Measurements from ENCODE around the gene CMSS1. TPM values are rescaled to one million over a fixed set of nuclear protein-coding genes. Genes with fewer than 3 reads are reported as not detected.

The CMSS1 gene
- total RNA-seq, 1 experiment from 2014 or later, result 64.3 TPM

DNA sequence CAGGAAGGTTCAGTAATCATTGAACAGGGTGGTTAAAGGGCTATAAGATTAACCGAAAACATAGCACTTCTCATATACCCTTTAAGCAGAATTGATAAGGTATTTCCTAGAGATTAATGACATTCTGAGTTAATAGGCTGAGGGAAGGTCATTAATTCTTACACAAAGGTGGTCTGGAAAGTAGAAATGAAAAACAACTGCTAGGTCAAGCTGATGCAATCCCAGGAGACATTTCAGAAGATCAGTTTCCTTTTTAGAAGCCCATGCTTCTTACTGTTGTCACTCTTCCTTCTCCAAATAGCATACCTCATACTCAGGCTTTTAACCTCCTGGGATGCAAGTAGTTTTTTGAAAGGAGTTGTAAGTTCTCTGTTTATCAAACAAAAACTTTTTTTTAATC, 287.8 kb downstream of the CMSS1 start:
- no peak for DNase-seq (ENCODE audit: low read depth)

DNA sequence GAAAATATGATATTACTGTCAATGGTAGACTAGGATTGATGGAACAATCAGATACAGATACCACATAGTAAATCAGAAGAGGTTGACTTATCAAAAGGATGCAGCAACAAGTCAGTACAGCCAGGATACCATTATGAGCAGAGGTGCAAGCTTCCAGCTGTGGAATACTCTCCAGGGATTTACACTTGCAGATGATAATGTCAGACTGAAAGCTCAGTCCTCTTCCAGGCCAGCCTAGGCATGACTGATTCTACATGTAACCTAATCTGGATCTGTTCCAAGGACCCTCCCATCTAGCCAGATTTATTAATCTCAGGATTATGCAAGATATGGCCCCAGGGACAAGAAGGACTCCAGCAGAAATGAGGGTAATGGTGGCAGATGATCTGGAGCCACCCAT, 288.4 kb downstream of the CMSS1 start:
- DNase-seq (ENCODE audit: low read depth), result no peak

DNA sequence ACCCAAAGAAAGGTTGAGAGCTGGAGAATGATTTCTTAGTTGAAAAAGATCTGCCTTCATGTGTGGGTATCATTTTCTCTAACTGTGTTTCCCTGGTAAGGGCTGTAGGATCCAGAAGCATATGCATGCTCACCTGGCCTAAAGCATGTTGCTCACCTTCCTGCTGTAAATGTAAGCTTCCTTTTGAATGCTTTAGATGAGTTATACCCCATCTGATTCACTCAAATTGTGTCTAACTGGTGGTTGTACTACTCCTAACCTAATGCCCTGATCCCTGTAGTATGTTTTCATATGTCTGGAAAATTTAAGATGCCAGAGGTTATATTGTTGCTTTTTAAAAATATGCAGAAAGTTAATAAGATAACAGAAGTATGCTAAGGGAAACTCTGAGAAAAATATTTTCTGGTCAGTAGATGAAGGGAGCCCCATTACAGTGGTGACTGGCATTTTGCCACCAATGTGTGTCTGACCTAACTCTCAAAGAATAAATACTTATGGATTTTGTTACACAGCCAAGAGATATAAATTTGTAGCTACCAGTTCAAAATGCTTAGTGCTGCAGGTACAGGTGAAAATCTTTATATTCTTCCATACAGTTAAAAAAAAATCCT, 289.0 kb downstream of the CMSS1 start:
- DNase-seq (ENCODE audit: low read depth), result no peak

DNA sequence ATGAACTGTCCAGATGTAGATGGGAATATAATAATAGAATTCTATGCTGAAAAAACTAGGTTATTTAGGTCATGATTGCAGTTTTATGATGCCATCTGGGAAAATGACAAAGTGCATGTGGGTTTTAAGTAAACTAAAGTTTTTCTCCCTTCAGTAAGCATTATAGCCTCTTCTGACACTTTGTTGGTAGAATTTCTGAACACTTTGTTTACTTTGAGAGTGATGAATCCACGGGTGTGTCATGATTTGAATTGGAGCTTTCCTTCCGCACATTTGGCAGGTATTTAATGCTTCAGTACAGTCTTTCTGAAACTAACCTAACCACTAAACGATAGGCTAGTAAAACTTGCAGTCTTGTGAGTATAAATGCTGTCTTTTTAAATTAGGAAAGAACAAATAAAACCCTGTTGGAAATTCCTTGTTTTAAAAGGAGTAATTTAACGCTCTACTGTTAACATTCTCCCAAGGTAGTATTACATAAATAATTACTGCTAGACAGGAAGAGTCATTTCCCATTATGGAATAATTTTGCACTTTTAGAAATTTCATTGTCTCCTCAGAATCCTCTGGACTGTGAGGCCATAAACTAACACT, 289.7 kb downstream of the CMSS1 start:
- peak; percentile 39 for DNase-seq (ENCODE audit: low read depth)

DNA sequence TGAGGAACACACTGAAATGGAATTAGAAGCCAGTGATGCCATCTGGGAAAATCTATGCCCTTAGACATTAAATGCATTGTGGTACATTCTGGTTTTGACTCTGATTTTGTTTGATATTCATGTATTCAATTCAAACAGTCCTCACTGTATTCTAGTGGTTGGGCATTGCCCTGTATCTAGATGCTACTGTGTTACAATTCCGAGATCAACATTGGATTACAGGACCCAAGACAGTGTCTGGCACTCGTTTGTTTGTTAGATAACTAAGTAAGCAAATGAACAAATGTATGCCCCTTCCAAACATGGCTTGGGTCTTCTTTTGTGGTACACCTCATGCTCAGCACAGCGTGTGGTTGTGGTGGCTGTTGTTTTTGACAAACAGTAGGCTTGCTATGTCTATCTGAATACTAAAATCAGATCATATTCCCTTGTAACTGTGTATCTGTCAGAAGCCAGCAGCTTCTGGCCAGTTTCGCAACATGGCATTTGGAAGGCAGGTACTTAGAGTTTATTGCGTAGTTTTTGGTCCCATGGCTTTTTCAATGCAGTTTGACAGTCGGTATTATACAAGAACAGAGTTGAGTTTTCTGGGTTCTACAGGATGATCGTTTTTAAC, 290.9 kb downstream of the CMSS1 start:
- no peak for DNase-seq (ENCODE audit: low read depth)

DNA sequence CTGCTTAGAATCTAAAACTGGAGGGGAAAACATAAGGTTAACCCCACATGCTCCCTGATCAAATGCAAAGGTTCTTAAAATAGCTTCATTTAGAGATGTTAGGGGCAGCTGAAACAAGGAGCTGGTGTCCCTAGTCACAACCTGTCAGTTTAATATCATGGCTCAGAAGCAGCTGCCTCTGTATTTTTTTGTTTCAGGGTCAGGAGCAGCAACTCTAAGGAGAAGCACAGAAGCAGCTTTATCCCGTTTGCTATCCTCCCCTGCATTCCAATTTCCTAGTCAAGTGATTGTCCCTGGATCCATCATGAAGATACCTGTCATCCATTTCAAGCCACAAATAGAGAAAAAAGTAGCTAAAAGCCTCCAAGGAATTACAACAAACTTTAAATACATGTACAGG, 292.5 kb downstream of the CMSS1 start:
- DNase-seq (ENCODE audit: low read depth), result no peak

DNA sequence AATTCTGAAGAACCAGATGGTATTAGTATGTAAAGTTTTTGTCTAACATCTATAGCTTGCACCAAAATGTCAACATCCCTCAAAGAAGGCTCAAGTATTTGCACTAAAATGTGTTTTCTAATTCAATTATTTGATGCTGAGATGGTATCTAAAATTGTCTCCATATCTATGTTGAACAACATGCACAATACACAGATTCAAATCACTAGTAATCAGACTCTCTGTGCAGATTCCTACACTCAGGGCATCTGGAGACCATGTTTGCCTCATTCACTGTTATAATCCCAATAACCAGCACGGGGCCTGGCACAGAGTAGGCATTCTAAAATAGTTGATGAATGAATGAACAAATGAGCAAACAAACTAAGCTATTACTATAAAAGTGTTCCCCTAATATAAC, 294.1 kb downstream of the CMSS1 start:
- DNase-seq (ENCODE audit: low read depth), result no peak

DNA sequence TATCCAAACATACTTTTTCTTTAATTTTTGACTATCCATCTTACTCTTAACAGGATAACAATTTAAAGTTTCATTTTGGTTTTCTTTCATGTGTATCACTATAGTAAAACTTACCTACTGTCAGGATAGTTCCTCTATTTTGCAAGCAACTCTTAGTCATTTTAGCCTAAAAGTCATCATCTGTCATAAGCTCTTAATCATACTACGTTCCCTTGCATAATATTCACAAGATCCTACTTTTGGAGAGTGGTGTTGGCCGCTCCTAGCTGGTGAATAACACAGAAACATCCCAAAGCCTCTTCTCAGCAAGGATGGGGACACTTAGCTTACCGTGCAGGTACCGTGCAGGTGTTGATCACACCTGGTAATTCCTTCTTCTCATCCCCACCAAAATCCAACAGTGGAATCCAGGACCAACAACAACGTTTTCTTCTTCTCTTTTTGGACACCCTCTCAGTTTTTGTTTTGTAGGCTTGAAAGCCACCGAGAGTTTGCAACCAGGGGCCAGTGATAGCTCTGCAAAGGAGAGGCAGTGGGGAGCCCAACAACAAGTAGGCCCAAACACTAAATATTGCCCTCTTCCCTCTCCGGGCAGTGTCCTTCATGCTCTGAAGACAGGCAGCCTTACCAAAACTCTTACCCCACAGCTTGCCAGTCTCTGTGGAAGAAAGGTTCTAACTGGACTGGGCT, 296.2 kb downstream of the CMSS1 start:
- no peak for DNase-seq (ENCODE audit: low read depth)

DNA sequence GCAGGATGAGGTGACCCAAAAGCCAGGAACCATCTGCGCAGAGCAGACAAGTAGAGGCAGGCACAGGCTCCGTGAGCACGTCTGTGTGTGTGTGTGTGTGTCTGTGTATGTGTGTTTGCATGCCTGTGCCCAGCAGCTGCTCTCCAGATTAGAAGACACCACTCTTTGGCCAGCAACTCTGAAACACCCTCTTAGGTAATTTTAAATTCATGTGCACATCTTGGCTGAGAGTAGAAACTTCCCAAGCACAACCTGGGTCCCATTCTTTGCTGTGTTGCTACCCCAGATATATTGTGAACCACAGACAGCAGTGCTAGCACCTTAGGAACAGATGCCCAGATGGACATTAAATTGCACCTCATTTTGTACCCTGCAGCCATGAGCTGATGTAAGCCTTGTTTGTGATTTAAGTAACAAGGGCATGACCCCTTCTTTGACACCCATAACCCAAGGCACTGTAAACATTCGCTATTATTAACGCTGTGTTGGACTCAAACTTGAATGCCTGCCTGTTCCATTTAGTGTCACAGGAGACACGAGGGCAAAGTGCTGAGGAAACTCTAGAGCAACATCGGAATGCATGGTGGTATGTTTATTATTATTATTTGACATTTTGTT, 296.9 kb downstream of the CMSS1 start, which contains the start of gene FILIP1L:
FILIP1L (minus strand) TSS at position 89 of the 618 bp plus-strand sequence.
- DNase-seq (ENCODE audit: low read depth), result no peak

DNA sequence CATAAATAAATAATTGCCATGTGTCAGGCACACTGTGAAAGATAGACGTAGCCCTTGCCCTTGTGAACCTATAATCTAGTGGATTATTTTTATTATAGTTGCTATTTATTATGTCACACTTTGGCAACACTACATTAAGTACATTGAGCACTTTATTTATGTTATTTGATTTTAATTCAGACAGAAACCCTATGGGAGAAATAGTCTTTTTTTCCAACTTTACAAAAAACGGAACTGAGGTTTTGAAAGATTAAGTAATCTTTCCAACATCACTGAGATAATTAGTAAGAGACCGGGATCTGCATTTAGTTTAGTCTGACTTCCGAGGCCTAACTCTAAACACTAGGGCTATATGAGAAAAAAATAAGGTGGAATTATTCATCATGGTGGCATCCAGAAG, 299.4 kb downstream of the CMSS1 start:
- DNase-seq (ENCODE audit: low read depth), result no peak

DNA sequence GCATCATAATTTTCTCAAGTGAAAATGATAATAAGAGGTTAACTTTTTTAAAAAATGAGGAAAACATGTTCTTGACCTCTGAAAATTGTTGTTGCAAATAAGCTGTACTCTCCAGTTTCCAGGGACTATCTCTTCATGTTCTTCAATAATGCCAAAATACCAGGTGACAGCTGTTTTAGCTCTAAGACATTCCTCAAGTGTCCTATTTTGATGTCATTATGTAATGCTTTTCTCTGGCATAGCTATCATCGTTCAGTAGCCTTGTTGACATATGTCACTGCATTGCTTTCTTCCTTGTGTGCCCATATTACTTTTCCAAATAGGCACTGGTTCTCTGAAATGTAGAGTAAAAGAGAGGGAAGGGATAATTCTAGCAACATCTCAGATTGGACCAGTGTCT, 302.4 kb downstream of the CMSS1 start:
- no peak for DNase-seq (ENCODE audit: low read depth)

DNA sequence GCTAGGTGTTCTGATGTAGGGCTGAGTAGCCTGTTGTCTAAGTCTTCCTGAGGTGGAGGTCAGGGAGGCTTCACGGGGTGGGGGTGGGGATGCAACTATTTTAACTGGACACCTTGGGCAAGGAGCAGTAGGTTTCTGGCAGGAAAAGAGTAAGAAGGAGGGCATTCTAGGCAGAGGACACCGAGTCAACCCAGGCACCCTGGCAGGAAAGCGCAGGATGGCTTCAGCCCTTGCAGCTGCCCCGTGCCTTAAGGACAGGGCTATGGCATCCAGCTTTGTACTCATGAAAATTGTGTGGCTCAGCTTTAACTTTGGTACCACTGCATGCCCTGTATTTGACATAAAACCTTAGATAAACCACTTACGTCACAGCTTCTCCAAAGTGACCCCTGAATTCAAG, 303.0 kb downstream of the CMSS1 start:
- no peak for DNase-seq (ENCODE audit: low read depth)

DNA sequence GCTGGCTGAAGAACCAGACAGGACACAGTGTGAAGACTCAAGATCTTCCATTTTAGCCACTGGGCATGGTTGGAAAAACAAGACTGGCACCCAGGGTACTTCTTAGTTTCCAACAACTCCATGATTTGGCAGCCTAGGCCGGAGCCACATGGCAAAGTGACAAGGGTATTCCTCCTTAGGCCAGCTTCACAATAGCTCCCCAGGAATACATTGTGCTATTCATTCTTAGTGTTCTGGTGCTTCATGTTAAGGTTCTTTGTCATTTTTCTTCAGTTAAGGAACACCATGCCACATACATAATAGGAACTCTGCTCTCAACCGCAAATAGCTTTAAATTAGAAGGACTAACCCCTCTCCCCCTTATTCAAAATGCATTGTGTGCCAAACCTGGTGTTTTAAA, 304.7 kb downstream of the CMSS1 start:
- DNase-seq (ENCODE audit: low read depth), result no peak

DNA sequence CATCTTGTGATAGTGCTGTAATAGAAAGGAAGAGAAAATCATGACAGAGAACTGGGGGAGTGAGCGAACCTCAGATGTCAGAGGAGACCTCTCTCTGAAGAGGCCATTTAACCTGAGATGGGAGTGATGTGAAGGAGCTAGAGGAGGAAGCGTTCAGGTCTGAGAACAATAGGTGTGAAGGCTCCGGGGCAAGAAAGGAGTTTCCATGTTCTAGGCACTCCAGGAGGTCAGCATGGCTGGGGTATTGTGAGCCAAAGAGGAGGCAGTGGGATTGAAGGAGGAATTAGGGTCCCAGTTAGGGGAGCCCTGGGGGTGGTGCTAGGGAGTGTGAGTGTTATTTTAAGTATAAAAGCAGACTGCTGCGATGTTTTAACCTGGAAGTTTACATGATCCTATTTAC, 305.4 kb downstream of the CMSS1 start:
- DNase-seq (ENCODE audit: low read depth), result no peak

DNA sequence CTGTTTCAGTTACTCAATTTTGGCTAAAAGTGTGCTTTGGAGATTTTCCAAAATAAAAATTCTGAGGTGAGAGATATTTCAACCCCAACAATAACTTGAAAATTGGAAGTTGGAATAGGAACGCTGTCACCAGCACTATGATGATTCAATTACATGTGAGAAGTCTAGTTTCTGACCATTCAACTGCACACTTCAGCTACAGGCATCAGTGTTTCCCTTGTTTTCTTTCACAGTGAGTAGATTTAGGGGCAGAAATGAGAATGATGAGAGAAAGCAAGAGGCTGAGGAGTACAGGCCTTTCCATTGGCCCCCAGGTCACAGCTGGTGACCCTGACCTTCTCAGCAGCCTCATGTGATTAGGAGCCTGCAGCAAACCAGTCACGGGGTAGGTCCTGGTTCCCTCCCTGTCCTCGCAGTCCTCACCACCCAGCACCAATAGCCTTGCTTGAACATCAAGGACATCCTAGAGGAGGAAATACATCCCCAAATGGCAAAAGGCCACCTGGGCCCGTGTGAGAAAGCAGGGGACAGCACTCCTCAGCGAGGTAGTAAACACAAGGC, 306.6 kb downstream of the CMSS1 start:
- DNase-seq (ENCODE audit: low read depth), result no peak

DNA sequence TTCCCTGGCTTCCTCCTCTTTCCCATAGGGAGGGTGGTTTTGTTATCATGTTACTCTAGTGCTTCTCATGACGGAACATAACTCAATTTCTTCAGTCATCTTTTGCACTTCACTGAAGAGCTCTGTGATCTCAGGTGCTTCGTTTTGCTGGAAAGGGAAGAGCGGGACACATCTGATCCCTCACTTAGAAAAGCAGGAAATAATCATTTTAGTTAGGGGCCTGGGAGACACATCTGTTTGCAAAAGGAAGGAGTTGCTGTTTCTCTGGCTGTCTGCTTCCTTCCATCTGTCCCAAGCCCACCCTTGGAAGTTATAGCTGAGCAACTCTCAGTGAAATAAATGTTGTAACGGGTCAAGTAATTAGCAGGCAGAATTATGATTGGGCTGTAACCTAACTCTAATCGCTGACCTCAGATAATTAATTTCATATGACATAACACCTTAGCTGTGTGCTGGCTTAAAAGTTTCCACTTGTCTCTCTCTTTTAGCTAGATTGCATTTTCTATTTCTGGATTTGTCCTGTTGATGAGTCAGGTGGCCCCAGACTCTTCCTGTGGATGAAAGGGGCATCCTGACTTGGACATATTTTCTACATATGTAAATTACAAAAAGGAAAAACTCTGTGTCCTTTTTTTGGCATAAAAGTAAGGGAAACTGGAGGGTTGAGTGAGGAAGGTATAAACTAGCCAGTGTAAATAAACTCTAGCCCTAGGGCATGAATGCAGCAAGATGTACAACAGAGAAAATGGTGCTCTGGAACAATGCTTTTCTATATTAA, 307.7 kb downstream of the CMSS1 start:
- DNase-seq (ENCODE audit: low read depth), result no peak

DNA sequence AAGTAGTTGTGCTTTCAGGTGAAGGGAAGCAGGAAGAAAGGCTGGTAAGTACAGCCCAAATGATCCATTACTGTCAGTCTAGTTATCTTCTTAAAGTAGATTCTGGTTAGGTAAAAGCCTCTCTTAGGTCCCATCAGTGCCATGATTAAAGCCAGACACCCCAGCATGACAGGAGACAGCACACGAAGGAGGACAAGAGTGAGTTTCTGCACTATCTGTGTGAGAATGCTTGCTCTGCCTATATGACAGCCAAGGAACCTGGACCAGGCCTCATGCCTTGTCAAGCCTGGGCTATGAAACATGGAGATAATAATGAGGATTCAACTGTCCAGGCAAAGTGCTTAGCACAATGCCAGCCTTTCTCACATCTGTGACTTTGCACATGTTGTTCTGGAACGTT, 310.1 kb downstream of the CMSS1 start:
- DNase-seq (ENCODE audit: low read depth), result no peak

DNA sequence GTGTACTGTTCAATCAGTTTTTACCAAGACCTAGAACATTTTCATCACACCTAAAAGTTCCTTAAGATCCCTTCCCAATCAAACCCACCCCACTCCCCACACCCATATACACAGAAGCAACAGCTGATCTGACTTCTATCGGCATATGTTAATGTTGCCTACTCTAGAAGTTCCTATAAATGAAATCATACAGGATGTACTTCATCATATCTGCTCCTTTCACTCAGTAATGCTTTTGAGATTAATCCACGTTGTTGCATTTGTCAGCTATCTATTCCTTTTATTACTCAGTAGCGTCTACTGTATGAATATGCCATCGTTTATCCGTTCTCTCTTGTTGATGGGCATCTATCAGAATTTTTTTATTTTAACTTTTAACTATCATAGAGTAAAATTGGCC, 310.9 kb downstream of the CMSS1 start:
- DNase-seq (ENCODE audit: low read depth), result no peak

DNA sequence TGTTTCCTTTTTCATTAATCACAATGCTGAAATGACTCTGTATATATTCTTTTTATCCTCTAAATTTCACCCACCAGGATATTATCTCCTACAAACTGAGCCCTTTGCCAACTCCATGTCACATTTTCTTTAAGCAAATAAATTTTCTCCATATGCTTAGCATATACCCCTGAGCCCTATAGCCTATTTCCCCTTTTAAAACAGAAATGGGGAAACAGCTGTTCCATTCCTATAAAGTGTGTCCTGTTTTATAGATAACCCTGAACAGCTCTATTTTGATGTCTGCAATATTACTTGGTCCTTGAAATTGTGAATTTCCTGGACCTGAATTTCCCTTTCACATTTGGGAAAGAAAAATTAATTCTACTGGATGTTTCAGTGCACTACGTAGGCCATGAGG, 312.3 kb downstream of the CMSS1 start:
- DNase-seq (ENCODE audit: low read depth), result no peak

DNA sequence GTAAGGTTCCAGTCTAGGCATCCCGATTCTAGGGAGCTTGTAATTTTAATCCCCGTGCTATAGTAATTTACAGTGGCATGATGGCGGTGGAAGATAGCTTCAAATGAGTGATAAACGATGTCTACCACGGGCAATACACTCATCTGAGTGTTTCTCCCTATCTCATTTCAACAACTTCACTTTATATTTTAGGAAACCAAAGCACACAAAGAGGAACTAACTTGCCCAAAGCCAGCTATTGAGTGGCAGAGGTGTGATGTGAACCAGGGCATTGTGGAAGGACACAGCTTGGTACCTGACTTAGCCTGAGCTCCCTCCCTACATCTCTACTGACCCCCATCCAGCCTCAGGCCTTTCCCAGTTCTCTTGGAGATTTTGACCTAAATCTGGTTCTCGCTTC, 313.6 kb downstream of the CMSS1 start:
- no peak for DNase-seq (ENCODE audit: low read depth)

DNA sequence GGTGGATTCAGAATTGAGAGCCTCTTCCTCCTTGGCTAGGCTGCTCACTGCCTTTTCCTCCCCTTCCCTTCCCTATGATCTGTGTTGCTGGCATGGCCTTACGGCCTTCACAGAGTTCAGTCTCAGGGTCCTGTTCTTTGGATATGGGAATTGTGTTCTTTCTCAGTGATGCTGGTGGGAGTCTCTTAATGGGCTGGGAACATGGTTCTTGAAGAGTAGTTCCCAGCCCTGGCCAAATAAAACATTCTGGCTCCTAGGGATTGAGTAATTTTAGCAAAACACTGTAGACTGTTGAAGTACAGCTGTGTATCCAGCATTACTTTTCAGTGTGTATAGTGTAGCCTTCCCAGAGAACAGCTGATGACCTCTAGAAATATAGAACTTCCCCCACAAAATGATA, 319.3 kb downstream of the CMSS1 start:
- no peak for DNase-seq (ENCODE audit: low read depth)
